Heart left ventricle (tissue), 13 donors: ENCODE measurements around the gene BMPR2.

Experiments
- CTCF ChIP-seq, 12 donors: fragments of 200-600 bp; sonication (generic) in 4 of 12; IDR thresholded peaks; one replicate each; pipeline versions ENCODE4 v1.5.0 to v1.8.0; 2018 to 2022; ENCODE audit warnings: antibody characterized with exemption in 12 of 12, mild to moderate bottlenecking in 5 of 12
- POLR2A ChIP-seq, 2 donors: fragments of 450-650 bp; IDR thresholded peaks; one replicate each; pipeline ENCODE4 v1.6.1; 2017; ENCODE audit warnings: antibody characterized with exemption in 2 of 2, mild to moderate bottlenecking in 2 of 2, moderate library complexity in 2 of 2
- donor health status: ischemic (EF 13 %, LVEDD 7.1; RV severe dilation, severe dysfunction).
- donor health status: DM: no; HTN: yes; CAD: no.
- donor health status: DM: no; HTN: no; CAD: no.
- donor health status: ischemic (EF 25% LVEDD 6.9; RV normal size, moderate dysfunction).
- donor health status: ischemic (EF 25% LVEDD 5.7; RV mildly dilated, moderate dysfunction).
- donor health status: ischemic (EF 35%, LVEDD 5.7; RV mildly dilated, moderate dysfunction).
- donor health status: nonischemic (EF 11% LVEDD 7.7; RV severe dilation, severe dysfunction).
- donor health status: DM: yes; HTN: yes; CAD: no.
- donor health status: PGD.
- donor health status: ischemic (EF 29% LVEDD 5.4; RV normal size, mild dysfunction).
- donor health status: nonischemic (EF 23%, LVEDD 6.1; RV moderate dilation, normal function).

DNA sequence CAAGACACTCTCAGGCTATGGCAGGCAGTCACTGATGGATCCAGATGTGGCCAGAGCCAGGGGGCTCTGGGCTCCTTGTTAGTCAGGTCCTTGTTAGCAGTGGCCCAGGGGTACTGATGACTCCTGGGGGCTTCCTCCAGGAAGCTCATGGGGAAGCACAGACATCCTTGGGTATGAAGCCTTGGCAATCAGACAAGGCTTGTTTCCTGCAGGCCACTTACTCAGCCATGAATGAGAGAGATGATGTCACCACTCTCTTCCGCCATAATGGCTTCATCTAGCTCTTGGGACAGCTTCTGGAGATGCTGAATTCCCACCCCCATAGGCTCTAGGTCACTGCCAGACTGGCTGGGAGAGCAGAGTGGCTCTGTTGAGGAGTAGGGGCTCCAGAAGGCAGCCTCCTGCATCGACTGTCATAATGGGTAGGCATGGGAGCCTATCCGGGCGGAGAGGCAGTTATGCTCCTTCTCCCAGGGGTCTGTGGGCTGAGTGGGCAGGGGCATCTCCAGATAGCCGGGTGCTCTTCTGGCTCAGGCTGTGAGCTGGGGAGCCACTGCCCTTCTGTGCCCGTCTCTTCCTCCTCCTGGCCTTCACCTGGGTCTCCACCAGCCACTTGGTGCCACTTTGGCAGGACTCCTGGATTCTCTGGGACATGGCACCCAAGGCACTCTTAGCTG, 40.2 kb upstream of the BMPR2 start:
- TF ChIP-seq CTCF (IDR thresholded peaks at IDR 0.05): no peak
- TF ChIP-seq POLR2A (IDR thresholded peaks at IDR 0.05): no peak
